ENCODE data around the gene SGPL1. TPM values are rescaled to one million over a fixed set of nuclear protein-coding genes. Genes with fewer than 3 reads are reported as not detected.
"Not testable (repeated sequence)": the region's sequence is repeated elsewhere in the genome, so short reads cannot be mapped to it uniquely, and the experiment has no call there.

The SGPL1 gene
- total and polyA plus RNA-seq, 2 of the 8 experiments (the other 6 are each of a cell fraction or from before 2014, with no cell fraction given): 20.5 to 51.6 TPM

GRCh38 chr10:70770516-70770915 lies 45.2 kb upstream of the SGPL1 start:
- H3K36me3 ChIP-seq (ENCODE audit: control insufficient read depth in 2 of 4, insufficient read depth in 4 of 4, low read length in 3 of 4); H4K8ac ChIP-seq (ENCODE audit: extremely low read depth, insufficient read depth, low read length); H3K14ac ChIP-seq (ENCODE audit: insufficient read length); H3K9ac ChIP-seq (replicated peaks in 1 of 4; ENCODE audit: extremely low read depth in 1 of 4, low read depth in 3 of 4, low read length in 3 of 4); H3K23ac ChIP-seq (ENCODE audit: insufficient read length); H3K4me1 ChIP-seq (replicated peaks in 1 of 4; ENCODE audit: control insufficient read depth in 3 of 4, insufficient read depth in 4 of 4, low read length in 3 of 4); H2BK5ac ChIP-seq (ENCODE audit: low read depth, low read length); H3K27ac ChIP-seq (ENCODE audit: low read depth, low read length); H3K79me1 ChIP-seq (ENCODE audit: low read depth, low read length); H3K4me3 ChIP-seq (ENCODE audit: extremely low read depth in 1 of 4, insufficient read depth in 2 of 4, low read depth in 3 of 4, low read length in 4 of 4); H2BK120ac ChIP-seq (replicated peaks; ENCODE audit: low read depth, low read length); H2BK12ac ChIP-seq (ENCODE audit: low read depth, low read length); H3K23me2 ChIP-seq (ENCODE audit: low read depth, low read length); H4K5ac ChIP-seq (ENCODE audit: insufficient read length, low read depth, low read length); H3K27me3 ChIP-seq (replicated peaks in 1 of 4; ENCODE audit: control insufficient read depth in 3 of 4, extremely low read depth in 1 of 4, insufficient read depth in 3 of 4, low read length in 3 of 4); H4K91ac ChIP-seq (replicated peaks; ENCODE audit: insufficient read length, low read length); H3K56ac ChIP-seq (replicated peaks; ENCODE audit: insufficient read length, low read depth, low read length); H2BK20ac ChIP-seq (ENCODE audit: low read length); H3K4me2 ChIP-seq (ENCODE audit: insufficient read depth in 1 of 2, low read depth in 2 of 2, low read length in 2 of 2); FAIRE-seq; DNase-seq (ENCODE audit: low read depth in 1 of 2, low spot score in 2 of 2); H3K4ac ChIP-seq (replicated peaks; ENCODE audit: insufficient read length, low read depth, low read length); POLR2A ChIA-PET (ENCODE audit: partially characterized antibody); H2AK5ac ChIP-seq (ENCODE audit: low read depth, low read length); H3K18ac ChIP-seq (ENCODE audit: extremely low read depth, low read length); H2BK15ac ChIP-seq (ENCODE audit: low read length); H4K20me1 ChIP-seq (replicated peaks in 1 of 2; ENCODE audit: control insufficient read depth in 1 of 2, insufficient read depth in 2 of 2, low read length in 2 of 2); H3K79me2 ChIP-seq (ENCODE audit: control insufficient read depth in 1 of 2, insufficient read depth in 2 of 2, low read length in 2 of 2); H2AFZ ChIP-seq (ENCODE audit: low read length): not testable (repeated sequence)
- WGBS, 2 experiments (ENCODE audit: extremely low coverage in 1 of 2, insufficient coverage in 1 of 2, insufficient read length in 1 of 2, insufficient replicate concordance in 2 of 2, low coverage in 1 of 2, low lambda C conversion rate in 2 of 2, missing lambda C conversion rate in 1 of 2): 96% methylated on average over 7 of the region's 7 CpGs; no CpG with 5 or more reads in 1 of the 2 experiments
- peaks cover 8 to 12% of the 10 kb centered on the region in 2 experiments for H3K9me3 ChIP-seq (ENCODE audit: insufficient read depth in 2 of 2, low read depth in 1 of 2, low read length in 1 of 2)
- CTCF ChIA-PET (ENCODE audit: partially characterized antibody): interaction anchor here (3.1 kb wide), 1 partner anchor 10 kb away, joined by 14 read pairs; no protein-coding TSS in a partner anchor
